Stimulated activated CD4-positive, alpha-beta T cell treated with anti-CD3 and anti-CD28 coated beads, Interleukin-4, amount 100 ng/mL, for 4 hours (primary cell): ENCODE data around the gene POPDC2.

Experiments used
- DNase-seq, 2 experiments: peaks; one replicate each; pipeline ENCODE4 v3.0.0-alpha.2; 2020

POPDC2 gene

DNA sequence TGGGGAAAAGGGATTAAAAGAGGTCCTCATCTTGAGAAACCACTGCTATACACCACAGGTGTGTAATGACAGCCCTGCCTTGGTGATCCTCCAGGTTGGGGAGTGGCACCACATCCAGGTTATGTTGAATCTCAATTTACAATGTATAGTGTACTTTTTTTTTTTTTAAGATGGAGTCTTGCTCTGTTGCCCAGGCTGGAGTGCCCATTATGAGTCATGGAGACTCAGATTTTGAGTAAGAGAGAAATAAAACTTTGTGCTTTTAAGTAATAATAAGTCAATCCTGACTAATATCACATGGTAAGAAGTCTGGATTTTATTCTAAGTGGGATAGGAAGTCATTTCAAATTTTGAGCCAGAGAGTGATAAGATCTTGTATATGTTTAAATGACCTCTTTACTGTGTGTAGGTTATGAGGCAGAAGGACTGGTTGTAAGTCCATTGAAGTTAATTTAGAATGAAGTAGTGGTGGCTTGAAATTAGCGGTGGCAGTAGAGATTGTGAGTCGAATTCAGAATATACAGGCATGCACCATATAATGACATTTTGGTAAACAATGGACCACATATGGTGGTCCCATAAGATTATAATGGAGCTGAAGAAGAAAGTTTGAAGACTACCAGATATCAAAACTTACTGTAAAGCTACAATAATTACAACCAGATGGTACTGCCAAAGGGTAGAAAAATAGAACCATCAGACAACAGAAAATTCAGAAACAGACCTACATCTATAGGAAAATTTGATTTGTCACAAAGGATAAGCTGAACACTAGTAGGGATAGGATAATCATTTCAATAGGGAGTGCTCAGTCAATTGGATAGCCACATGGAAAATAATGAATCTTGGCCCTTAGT is 20.7 kb downstream of the POPDC2 start:
- DNase-seq = no peak

DNA sequence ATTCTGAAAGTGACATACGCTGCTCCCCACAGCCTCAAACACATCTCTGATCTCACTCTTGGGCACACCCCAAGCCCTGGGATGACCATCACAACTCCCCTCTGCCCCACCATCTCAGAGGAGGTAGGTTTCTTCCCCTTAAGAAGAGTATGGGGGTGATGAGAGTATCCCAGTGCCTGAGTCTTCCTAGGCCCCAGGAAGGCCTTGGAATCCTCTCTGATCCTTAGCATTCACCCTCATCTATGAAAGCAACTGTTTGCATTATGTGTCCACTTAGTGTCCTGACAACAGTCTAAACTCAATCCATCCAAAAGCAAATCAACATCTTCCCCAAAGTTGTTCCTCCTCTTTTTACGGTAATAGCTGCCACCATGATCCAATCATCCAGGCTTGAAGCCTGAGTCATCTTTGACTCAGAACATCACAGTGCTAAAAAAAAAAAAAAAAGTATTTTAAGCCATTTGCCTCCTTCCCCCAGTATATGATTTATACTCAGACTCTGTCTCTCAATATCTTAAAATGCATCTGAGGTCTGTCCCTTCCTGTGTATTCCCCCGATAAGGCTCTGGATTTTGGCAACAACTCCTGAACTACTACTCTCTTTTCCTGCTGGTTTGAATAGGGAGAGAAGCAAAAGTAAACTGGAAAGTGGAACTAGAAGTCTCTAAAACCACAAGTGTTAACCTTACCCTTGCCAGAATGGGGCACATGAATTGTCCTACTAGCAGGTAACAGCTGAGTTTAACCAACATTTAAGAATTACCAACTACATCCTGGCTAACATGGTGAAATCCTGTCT is 22.5 kb downstream of the POPDC2 start:
- DNase-seq = no peak

DNA sequence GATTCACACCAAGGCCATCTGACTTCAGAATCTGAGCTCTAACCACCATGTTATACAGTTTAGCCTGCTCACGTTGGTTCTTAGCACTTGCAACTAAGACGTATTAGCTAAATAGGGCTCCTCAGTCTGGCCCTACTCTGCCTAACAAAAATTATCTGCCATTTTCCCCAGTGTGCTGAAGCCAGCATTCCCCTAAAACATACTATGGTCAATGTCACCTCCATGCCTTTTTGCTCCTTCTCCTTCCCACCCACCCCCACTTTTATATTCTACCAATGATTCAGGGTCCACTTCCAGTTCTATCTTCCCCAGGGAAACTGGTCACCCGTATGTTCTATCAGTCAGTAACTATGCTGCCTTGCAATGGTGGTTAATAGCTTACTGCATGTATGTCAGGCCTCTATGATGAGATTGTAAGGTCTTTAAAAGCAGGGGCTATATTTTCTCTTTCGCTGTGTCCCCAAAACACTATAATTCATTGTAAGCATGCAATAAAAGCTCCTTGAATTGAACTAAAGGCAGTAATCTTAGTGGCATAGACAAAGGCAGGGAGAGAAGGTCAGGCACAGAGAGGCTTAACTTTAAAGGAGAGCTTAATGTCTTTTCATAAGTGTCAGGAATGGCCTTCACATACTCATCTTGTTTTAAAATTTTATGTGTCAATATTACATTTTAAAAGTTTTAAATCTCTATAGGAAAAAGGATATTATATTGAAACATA is 23.3 kb downstream of the POPDC2 start:
- no peak for DNase-seq

DNA sequence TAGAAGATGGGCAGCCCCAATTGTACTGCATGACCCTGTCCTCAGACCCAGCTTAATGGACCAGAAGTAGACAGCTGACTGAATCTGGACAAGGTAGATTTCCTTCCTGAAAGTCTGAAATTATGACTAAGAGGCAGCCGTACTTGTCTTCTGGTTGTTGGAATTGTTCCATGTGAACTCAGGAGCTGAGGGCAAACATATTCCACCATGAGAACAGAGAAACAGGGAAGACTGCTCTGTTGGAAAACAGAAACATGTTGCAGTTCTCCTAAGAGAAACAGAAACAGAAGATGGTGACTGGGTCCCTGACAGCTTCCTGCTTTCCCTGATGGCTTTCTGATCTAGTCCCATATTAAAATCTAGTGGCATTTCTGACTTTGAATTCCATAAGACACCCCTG is 24.1 kb downstream of the POPDC2 start:
- no peak for DNase-seq

DNA sequence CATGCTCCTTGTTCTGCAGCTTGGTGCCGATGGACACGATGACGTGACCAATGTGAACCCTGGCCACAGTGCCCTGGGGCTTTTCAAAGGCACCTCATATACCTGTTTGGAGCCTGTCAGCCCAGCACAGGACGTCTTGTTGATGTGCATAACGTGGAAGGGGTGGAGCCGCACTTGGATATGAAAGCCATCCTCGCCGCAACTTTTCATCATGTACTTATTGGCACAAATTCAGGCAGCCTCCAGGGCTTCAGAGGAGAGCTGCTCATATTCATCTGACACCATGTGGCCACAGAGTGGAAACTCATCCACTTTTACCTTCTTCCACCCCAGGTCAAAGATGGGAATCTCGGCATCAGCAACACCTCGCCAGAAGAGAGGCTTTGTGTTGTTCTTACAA is 24.7 kb downstream of the POPDC2 start:
- DNase-seq = no peak

DNA sequence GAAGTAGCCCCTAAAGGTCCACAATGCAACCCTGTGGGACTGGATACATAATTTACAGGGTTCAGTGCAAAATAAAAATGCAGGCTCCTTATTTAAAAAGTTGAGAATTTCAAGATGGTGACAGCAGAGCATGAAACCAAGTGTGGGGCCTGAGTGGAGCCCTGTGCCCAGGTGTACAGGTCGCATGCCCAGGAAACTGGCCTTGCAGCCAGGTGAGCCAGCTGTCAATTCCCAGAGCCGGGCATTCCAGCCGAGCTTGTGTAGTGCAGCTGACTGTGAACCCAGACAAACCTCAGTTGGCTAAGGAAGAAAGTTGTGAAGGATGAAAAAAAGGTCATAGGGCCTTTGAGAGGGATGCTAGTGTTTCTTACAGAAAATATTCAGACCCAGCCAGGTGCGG is 27.6 kb downstream of the POPDC2 start:
- DNase-seq = no peak

DNA sequence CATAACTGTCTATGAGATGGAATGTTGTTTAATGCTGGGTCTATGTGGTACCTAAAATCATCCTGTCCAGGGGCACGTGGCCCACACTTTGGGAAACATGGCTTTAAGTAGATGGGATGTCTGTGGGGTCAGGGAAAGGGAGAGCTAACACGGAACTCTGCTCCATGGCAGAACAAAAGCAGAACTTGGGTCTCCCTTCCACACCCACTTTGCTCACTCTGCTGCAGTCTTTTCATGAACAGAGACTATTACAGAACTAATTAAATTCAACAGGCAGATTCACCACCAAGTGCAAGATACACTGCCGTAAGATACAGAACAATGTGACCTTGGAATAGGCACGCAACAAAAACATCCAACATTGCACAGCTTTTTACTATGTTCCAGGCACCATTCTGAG is 28.2 kb downstream of the POPDC2 start:
- no peak for DNase-seq

DNA sequence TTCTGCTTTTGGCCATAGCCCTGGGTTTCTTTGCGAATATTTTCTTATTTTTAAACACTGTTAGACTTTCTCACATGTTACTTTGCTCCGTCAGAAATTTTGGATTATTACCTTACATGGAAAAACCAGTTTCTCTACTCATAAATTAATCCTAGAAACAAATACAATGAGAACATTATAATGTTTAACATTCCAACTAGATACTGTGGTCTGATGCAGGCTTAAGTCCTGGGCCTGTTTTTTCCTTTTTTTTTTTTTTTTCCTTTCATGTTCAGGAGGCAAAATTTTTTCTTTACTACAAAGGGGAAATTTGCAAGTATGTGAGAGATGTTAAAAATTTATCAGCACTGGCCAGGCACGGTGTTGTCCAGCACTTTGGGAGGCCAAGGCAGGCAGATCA is 28.9 kb downstream of the POPDC2 start:
- DNase-seq = no peak

DNA sequence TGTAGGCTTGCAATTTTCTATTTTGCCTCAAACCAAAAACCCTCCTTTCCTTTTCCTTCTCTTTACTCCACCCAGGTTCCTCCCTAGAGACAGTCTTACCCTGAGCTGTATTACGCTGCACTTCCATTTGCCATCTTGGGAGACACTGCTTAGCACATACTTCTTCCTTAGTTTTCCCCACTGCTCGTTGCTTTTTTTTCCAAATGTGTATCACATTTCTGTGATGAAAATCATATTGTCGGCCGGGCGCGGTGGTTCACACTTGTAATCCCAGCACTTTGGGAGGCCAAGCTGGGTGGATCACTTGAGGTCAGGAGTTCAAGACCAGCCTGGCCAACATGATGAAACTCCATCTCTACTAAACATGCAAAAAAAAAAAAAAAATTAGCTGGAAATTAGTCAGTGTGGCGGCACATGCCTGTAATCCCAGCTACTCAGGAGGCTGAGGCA is 29.5 kb downstream of the POPDC2 start:
- DNase-seq = no peak

DNA sequence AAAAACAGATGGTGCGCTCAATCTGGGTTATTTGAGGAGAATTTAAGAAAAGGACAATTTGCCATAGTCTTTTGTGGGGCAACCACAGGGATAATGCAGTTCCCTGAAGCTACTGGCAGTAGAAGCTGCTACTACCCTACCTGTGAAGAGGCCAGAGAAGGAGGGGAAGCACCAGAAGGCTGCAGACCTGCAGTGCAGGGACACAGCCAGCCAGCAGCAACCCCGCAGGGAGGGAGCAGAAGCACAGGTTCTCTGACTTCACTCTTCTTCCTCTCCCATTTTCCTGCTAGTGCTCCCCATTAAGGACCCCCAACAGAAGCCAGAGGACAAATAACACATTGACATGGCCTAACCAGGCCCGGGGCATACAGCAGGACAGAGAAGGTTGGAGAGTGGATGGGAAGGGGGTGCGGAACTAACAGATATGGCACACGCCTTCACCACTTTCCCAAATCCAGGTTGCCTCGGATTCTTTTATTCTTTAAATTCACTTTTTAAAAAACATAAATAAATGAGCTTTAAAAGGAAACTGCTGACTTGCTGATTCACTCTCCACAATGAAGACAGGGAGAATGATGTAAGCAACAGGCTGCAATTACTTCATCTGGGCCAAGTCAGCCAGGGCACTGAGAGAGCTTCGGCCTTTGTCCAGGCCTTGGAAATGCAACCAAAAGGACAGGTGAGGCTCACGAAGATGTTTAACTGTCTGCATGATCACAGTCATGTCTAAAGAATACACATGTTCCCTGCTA is 30.1 kb downstream of the POPDC2 start:
- DNase-seq = no peak

DNA sequence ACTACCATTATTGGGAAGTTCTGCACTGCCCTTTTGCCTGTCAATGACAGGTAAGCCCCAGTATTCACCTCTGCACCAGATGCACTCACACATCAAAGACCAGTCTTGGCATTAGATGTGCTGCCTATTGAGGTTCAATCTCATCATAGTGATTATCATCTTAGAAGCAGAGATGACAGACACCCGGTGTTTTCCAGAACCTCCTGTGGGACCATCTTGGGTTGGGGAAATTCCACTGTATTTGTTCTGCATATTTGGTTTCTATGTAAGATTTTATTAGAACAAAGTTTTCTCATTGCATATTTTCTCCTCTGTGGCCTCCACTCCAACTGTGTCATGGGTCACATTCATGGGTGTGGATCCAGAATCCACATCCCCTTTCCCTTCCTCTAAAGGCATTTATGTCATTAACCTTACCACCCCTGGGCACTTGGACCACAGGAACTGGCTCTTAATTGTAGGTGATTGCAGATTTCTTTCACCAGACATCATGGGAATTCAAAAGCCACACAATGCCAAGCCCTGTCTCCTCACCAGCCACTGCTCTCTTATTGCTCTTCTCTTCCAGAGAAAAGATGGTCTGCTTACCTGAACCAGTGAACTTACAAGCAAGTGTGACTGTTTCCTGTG is 31.5 kb downstream of the POPDC2 start:
- DNase-seq = no peak

DNA sequence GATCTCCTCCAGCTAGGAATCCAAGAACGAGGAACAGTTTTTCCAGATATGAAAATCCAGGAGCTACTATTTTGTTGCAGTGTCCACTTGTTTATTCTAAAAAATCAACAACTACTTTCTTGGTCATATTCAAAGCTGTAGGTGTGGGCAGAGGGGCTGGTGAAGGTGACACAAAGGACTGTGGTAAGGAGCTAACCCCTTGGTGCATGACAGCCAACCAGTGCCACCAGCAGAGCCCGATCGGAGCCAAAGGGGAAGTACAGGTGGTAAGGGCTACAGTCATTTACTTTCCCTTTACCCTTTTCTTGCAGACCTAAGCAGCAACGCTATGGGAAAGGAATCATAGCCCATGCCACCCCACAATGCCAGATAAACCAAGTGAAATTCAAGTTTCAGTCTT is 32.0 kb downstream of the POPDC2 start:
- DNase-seq = no peak

DNA sequence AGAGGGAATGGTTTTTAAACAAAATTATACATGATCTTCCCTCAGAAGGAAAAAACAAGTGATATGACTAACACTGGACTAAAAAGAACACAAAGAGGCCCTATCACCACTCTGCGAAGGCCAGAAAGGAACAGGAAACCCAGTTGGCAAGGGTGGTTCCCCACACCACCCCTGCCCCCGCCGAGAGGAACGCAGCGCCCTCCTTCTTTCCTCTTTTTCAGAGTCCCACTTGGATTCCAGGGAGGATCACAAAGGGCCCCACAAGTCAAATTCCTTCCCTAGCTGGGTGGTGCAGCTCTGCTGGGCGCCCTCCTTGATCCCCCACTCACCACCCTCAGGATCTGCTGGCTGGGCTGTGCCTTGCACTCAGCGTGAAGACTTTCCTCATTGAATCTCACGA is 32.9 kb downstream of the POPDC2 start:
- DNase-seq = no peak

DNA sequence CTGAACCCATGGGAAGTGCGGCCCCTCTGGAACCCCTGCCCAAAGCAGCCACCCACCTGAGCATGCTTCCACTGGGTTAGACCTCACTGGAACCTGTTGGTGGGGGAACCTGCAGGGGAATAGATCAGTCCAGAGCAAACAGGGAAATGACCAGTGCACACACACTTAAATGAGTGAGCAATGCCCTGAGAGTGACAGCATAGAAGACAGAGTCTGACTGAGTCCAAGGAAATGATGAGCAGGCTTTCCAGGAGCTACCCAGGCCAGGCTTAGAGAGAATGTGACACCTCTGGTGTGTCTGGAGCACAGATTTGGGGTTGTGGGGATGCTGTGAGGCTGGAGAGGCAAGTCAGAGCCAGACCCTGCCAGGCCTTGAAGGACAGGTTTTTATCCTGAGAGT is 34.2 kb downstream of the POPDC2 start:
- DNase-seq = no peak

DNA sequence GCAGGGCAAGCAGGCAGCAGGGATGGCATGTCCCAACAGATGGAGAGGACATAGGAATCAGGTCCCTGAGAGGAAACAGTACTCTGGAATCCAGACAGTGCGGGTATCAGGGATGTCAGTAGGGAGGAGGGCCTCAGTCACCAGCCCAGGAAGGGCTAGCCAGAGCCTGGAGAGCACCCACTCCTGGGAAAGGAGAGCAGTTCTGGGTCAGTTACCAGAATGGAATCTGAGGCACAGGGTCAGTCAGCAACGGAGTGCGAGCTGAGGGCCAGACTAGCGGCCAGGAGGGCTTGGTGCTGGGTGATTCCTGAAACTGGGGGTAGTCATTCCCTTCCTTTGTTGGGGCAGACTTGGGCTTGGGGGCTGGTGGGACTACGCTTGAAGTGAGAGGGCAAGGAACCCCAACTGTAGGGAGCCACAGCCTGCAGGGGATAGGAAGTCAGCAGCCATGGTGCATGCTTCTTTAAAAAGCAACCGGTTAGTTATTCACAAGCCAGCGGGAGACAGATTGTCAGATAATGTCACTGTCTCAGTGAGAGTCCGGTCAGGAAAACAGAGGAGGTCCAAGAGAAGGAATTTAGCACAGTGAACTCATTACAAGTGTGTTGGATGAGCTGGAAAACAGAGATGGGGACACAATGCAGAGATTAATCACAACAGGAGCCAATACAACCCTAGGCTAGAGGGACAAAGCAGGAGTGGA is 34.8 kb downstream of the POPDC2 start:
- no peak for DNase-seq

DNA sequence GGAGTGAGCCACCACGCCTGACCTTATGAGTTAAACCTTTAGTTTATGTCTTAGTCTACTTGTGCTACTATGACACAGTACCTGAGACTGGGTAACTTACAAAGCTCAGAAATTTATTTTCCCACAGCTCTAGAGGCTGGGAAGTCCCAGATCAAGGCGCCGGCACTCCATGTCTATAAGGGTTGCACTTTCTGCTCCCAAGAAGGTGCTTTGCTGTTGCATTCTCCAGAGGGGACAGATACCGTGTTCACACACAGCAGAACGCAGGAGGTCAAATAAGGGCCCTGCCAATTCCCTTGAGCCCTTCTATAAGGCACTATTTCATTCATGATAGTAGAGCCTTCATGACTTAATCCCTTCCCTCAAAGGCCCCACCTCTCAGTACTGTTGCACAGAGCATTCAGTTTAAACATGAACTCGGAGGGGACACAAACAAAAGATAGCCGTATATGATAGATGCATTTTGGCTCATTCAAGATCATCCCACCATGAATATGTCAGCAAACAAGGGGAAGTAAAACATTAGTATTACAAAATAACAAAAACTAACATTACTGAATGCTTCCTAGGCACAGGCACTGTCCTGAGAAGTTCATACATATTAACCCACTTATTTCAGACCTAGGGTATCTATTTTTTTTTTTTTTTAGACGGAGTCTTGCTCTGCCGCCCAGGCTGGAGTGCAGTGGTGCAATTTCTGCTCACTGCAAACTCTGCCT is 36.2 kb downstream of the POPDC2 start:
- DNase-seq = no peak

DNA sequence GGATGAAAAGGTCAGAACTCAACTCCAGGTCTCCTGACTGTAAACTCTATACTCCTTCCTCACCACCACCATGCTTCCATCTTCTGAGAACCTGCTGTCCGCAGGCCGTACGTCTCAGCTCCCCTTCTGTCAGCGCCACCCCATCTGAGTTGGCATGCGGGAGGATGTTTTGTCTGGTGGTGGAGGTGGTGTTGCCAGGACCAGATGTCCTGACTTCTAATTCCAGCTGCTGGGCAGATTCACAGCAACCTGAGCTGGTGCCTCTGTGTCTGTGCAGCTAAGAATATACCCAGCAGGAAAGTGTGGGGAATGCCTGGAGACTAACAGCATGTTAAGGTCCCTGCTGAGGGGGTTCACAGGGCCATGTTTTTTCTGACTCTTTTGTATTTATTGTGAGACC is 39.5 kb downstream of the POPDC2 start:
- no peak for DNase-seq

DNA sequence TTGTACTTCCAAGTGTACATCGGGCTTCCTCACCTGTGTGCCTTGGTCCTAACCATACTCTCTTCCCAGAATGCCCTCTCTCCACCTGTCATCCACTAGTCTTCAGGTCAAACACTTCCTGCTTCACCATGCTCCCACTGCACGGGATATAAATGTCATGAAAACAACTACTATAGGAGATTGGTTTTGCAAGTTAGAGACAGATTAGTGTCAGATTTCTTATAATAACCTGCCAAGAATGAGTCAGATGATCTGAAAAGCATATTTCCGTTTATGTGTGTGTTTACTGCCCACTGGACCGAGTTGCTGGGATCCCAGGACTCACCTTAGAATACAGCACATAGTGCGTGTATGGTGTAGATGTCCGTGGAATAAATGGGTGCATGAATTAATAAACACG is 41.3 kb downstream of the POPDC2 start:
- no peak for DNase-seq

DNA sequence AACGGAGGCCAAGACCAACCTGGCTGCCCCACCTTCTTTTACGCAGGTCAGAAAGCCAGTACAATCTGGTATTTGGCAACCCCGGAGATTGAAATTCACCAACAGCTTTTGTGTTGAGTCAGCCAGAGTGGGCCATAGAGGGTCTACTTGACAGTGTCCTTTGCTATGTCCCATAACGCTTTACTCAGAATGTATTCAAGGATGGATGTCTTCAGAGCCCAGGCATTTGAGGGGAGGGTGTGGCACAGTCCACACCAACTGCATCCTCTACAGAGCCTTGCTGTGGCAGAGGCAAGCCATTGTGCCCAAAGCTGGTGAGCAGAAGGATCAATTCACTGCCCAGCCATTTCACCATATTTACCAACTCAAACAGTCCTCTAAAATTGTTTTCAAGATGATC is 44.3 kb downstream of the POPDC2 start:
- no peak for DNase-seq

DNA sequence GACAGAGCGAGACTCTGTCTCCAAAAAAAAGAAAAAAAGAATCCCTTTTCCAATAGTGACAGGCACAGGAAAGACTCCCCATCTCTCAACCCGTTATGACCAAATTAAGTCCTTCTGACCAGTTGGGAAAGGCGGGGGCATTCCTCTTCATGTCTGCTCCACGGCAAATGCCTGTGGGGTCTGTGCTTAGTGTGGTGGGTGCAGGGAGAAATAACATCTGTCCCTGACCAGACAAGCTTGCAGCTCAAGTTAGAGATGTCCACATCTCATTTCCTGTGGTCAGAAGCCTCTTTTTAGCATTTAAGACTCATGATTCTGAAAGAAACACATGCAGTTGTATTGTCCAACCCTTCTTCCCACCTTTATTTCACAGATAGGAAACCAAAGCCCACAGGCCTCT is 46.5 kb downstream of the POPDC2 start:
- DNase-seq = no peak

DNA sequence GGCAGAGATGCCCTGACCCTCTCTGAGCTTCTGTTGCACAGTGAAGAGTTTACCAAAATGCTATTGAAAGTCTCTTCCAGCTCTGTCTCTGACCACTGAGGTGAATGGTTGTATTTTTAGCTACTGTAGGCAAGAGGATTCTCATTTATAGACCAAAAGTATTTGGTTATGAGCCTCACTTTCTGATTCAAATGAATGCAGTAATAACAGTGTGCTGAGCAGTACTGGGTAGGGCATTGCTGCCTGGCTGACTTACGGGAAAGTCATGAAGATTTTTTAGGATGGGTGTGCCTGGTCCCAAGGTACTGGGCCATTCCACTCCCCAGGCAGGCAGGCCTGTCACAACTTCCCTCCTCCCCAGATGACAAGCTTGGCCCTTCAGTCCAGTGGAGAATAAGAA is 47.2 kb downstream of the POPDC2 start:
- DNase-seq = no peak
